ENCODE results near the gene CHST11.

The CHST11 gene

GRCh38 chr12:104673696-104674482 is 217.1 kb downstream of the CHST11 start:
- Histone ChIP-seq H3K9me3 (no peaks in the 10 kb centered on the region), H3K9ac (no peak overlapping the region), H3K4me3 (no peak overlapping the region), H3K4me2 (no peak overlapping the region), H3K27me3 (no peaks in the 10 kb centered on the region), H3K4me1 (peaks cover 85% of the 10 kb centered on the region), H3K36me3 (0 out of 2 replicates have a peak, but pooled peaks cover 5% of the 10 kb centered on the region), H3K27ac (no peak overlapping the region), H4K20me1 (peaks cover 100% of the 10 kb centered on the region)
- TF ChIP-seq Cebpa-rat (IDR thresholded peaks at IDR 0.05), result no peak

GRCh38 chr12:104676636-104677035 is 219.9 kb downstream of the CHST11 start:
- Histone ChIP-seq H3K4me1 (peaks cover 85% of the 10 kb centered on the region), H3K27me3 (no peaks in the 10 kb centered on the region), H4K20me1 (peaks cover 100% of the 10 kb centered on the region), H3K27ac (no peak overlapping the region), H3K9ac (no peak overlapping the region), H3K9me3 (no peaks in the 10 kb centered on the region), H3K4me2 (peak overlapping the region; percentile 12; the same call in 1 of the 2 replicates), H3K4me3 (no peak overlapping the region), H3K36me3 (peaks cover 11% of the 10 kb centered on the region; the same call in 1 of the 2 replicates)
- no peak for TF ChIP-seq Cebpa-rat (IDR thresholded peaks at IDR 0.05)

GRCh38 chr12:104677441-104678089 is 220.8 kb downstream of the CHST11 start:
- H3K27ac ChIP-seq, result no peak overlapping the region
- no peaks in the 10 kb centered on the region for H3K27me3 ChIP-seq
- H3K36me3 ChIP-seq, result peaks cover 11% of the 10 kb centered on the region; the same call in 1 of the 2 replicates
- peaks cover 85% of the 10 kb centered on the region for H3K4me1 ChIP-seq
- no peak overlapping the region for H3K4me3 ChIP-seq
- TF ChIP-seq Cebpa-rat (IDR thresholded peaks at IDR 0.05), result no peak
- H4K20me1 ChIP-seq, result peaks cover 100% of the 10 kb centered on the region
- H3K9ac ChIP-seq, result no peak overlapping the region
- no peak overlapping the region for H3K4me2 ChIP-seq
- no peaks in the 10 kb centered on the region for H3K9me3 ChIP-seq

GRCh38 chr12:104680070-104680469 is 223.3 kb downstream of the CHST11 start:
- peaks cover 100% of the 10 kb centered on the region for H4K20me1 ChIP-seq
- H3K4me1 ChIP-seq, result peaks cover 86% of the 10 kb centered on the region
- no peak for TF ChIP-seq Cebpa-rat (IDR thresholded peaks at IDR 0.05)
- H3K27me3 ChIP-seq, result no peaks in the 10 kb centered on the region
- H3K4me3 ChIP-seq, result no peak overlapping the region
- H3K27ac ChIP-seq, result peak overlapping the region; percentile 40; the same call in 1 of the 2 replicates
- H3K36me3 ChIP-seq, result peaks cover 11% of the 10 kb centered on the region; the same call in 1 of the 2 replicates
- H3K4me2 ChIP-seq, result peak overlapping the region; percentile 65
- no peak overlapping the region for H3K9ac ChIP-seq
- H3K9me3 ChIP-seq, result no peaks in the 10 kb centered on the region

GRCh38 chr12:104680491-104680890 is 223.7 kb downstream of the CHST11 start:
- Histone ChIP-seq H3K27me3 (no peaks in the 10 kb centered on the region), H3K4me1 (peaks cover 87% of the 10 kb centered on the region)

GRCh38 chr12:104681012-104681690 is 224.4 kb downstream of the CHST11 start:
- Histone ChIP-seq H3K27me3 (no peaks in the 10 kb centered on the region), H3K4me3 (no peak overlapping the region), H3K4me1 (peaks cover 87% of the 10 kb centered on the region), H3K4me2 (peak overlapping the region; percentile 79), H3K36me3 (peaks cover 6% of the 10 kb centered on the region; the same call in 1 of the 2 replicates), H4K20me1 (peaks cover 99% of the 10 kb centered on the region), H3K27ac (no peak overlapping the region), H3K9ac (no peak overlapping the region), H3K9me3 (no peaks in the 10 kb centered on the region)
- TF ChIP-seq Cebpa-rat (IDR thresholded peaks at IDR 0.05), result no peak; the same call in 1 of the 2 replicates

More at GRCh38 chr12:104680491-104680890, 223.7 kb downstream of the CHST11 start:
- H3K4me2 ChIP-seq, result peak overlapping the region; percentile 65
- H3K4me3 ChIP-seq, result no peak overlapping the region
- H4K20me1 ChIP-seq, result peaks cover 100% of the 10 kb centered on the region
- H3K9me3 ChIP-seq, result no peaks in the 10 kb centered on the region
- H3K36me3 ChIP-seq, result peaks cover 7% of the 10 kb centered on the region; the same call in 1 of the 2 replicates
- no peak for TF ChIP-seq Cebpa-rat (IDR thresholded peaks at IDR 0.05)
- H3K27ac ChIP-seq, result no peak overlapping the region
- H3K9ac ChIP-seq, result no peak overlapping the region

- Histone ChIP-seq H3K4me2 (peak overlapping the region; percentile 79), H3K27ac (peak overlapping the region; percentile 41; the same call in 1 of the 2 replicates), H3K4me1 (peaks cover 87% of the 10 kb centered on the region), H3K27me3 (no peaks in the 10 kb centered on the region), H3K4me3 (no peak overlapping the region), H3K9ac (peak overlapping the region; percentile 57), H3K36me3 (peaks cover 6% of the 10 kb centered on the region; the same call in 1 of the 2 replicates), H4K20me1 (peaks cover 99% of the 10 kb centered on the region), H3K9me3 (no peaks in the 10 kb centered on the region)
- TF ChIP-seq Cebpa-rat (IDR thresholded peaks at IDR 0.05), result no peak; the same call in 1 of the 2 replicates
Observed at GRCh38 chr12:104682790-104683279, 226.1 kb downstream of the CHST11 start.

- Histone ChIP-seq H3K27me3 (no peaks in the 10 kb centered on the region), H3K36me3 (peaks cover 6% of the 10 kb centered on the region; the same call in 1 of the 2 replicates), H3K4me3 (no peak overlapping the region), H3K9me3 (no peaks in the 10 kb centered on the region), H3K4me1 (peaks cover 87% of the 10 kb centered on the region), H3K9ac (no peak overlapping the region), H3K4me2 (no peak overlapping the region; the same call in none of the 2 replicates), H4K20me1 (peaks cover 99% of the 10 kb centered on the region), H3K27ac (no peak overlapping the region)
- no peak for TF ChIP-seq Cebpa-rat (IDR thresholded peaks at IDR 0.05)
Observed at GRCh38 chr12:104683831-104684503, 227.2 kb downstream of the CHST11 start.

GRCh38 chr12:104684884-104685283 is 228.1 kb downstream of the CHST11 start:
- Histone ChIP-seq H3K27ac (no peak overlapping the region), H3K9ac (no peak overlapping the region), H3K27me3 (no peaks in the 10 kb centered on the region), H3K4me3 (no peak overlapping the region), H3K4me2 (no peak overlapping the region), H3K4me1 (peaks cover 87% of the 10 kb centered on the region), H3K36me3 (peaks cover 2% of the 10 kb centered on the region; the same call in 1 of the 2 replicates), H4K20me1 (peaks cover 99% of the 10 kb centered on the region), H3K9me3 (no peaks in the 10 kb centered on the region)
- TF ChIP-seq Cebpa-rat (IDR thresholded peaks at IDR 0.05), result no peak
